ENCODE results near the gene PCDHA11.
"Not testable (repeated sequence)": the region's sequence is repeated elsewhere in the genome, so short reads cannot be mapped to it uniquely, and the experiment has no call there.

PCDHA11 gene

GRCh38 chr5:140828362-140828737 is 40.4 kb upstream of the PCDHA11 start:
- TF ChIP-seq, protein P1, sequence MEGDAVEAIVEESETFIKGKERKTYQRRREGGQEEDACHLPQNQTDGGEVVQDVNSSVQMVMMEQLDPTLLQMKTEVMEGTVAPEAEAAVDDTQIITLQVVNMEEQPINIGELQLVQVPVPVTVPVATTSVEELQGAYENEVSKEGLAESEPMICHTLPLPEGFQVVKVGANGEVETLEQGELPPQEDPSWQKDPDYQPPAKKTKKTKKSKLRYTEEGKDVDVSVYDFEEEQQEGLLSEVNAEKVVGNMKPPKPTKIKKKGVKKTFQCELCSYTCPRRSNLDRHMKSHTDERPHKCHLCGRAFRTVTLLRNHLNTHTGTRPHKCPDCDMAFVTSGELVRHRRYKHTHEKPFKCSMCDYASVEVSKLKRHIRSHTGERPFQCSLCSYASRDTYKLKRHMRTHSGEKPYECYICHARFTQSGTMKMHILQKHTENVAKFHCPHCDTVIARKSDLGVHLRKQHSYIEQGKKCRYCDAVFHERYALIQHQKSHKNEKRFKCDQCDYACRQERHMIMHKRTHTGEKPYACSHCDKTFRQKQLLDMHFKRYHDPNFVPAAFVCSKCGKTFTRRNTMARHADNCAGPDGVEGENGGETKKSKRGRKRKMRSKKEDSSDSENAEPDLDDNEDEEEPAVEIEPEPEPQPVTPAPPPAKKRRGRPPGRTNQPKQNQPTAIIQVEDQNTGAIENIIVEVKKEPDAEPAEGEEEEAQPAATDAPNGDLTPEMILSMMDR (IDR thresholded peaks at IDR 0.05; ENCODE audit: low read depth, low read length), result no peak
- no peak for TF ChIP-seq MAX (IDR thresholded peaks at IDR 0.05; ENCODE audit: low read depth, low read length)
- no peak for DNase-seq (ENCODE audit: low read depth)
- no peak overlapping the region for H3K4me3 ChIP-seq (ENCODE audit: low read depth, low read length)

DNA sequence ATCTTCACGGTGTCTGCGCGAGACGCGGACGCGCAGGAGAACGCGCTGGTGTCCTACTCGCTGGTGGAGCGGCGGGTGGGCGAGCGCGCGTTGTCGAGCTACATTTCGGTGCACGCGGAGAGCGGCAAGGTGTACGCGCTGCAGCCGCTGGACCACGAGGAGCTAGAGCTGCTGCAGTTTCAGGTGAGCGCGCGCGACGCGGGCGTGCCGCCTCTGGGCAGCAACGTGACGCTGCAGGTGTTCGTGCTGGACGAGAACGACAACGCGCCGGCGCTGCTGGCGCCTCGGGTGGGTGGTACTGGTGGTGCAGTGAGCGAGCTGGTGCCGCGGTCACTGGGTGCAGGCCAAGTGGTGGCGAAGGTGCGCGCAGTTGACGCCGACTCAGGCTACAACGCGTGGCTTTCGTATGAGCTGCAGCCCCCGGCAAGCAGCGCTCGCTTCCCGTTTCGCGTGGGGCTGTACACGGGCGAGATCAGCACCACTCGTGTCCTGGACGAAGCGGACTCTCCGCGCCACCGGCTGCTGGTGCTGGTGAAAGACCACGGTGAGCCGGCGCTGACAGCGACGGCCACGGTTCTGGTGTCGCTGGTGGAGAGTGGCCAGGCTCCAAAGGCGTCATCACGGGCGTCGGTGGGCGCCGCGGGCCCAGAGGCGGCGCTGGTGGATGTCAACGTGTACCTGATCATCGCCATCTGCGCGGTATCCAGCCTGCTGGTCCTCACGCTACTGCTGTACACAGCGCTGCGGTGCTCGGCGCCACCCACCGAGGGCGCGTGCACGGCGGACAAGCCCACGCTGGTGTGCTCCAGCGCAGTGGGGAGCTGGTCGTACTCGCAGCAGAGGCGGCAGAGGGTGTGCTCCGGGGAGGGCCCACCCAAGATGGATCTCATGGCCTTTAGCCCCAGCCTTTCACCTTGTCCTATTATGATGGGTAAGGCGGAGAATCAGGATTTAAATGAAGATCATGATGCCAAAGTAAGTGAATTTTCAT is 39.0 kb upstream of the PCDHA11 start:
- H3K4me3 ChIP-seq (ENCODE audit: low read depth, low read length); DNase-seq (ENCODE audit: low read depth): not testable (repeated sequence)

- TF ChIP-seq, protein P1 (IDR thresholded peaks at IDR 0.05; ENCODE audit: low read depth, low read length), result no peak
- no peak for TF ChIP-seq MAX (IDR thresholded peaks at IDR 0.05; ENCODE audit: low read depth, low read length)
- TF ChIP-seq POLR2A (IDR thresholded peaks at IDR 0.05; ENCODE audit: extremely low read depth, insufficient read length), result no peak
- no peak for TF ChIP-seq MYC (IDR thresholded peaks at IDR 0.05; ENCODE audit: low read depth, low read length)
Measured at GRCh38 chr5:140833993-140834392, 34.8 kb upstream of the PCDHA11 start, which contains the start of gene PCDHA7. TSS of gene PCDHA7 (plus strand) at chr5:140834269. CDS start at chr5:140834384, 115 bp downstream.

GRCh38 chr5:140834439-140835008 is 34.2 kb upstream of the PCDHA11 start:
- not testable (repeated sequence) for DNase-seq (ENCODE audit: low read depth); H3K4me3 ChIP-seq (ENCODE audit: low read depth, low read length)

More at GRCh38 chr5:140833993-140834392, 34.8 kb upstream of the PCDHA11 start, which contains the start of gene PCDHA7:
- peak; percentile 16 for DNase-seq (ENCODE audit: low read depth)
- H3K4me3 ChIP-seq (ENCODE audit: low read depth, low read length), result no peak within 1 kb of the TSS

- H3K4me3 ChIP-seq (ENCODE audit: low read depth, low read length), result no peak overlapping the region
- no peak for TF ChIP-seq MYC (IDR thresholded peaks at IDR 0.05; ENCODE audit: low read depth, low read length)
- TF ChIP-seq, protein P1 (IDR thresholded peaks at IDR 0.05; ENCODE audit: low read depth, low read length), result no peak
- TF ChIP-seq MAX (IDR thresholded peaks at IDR 0.05; ENCODE audit: low read depth, low read length), result no peak
- no peak for TF ChIP-seq POLR2A (IDR thresholded peaks at IDR 0.05; ENCODE audit: extremely low read depth, insufficient read length)
- no peak for DNase-seq (ENCODE audit: low read depth)
Measured at GRCh38 chr5:140835622-140836510, 32.9 kb upstream of the PCDHA11 start.

- peak; percentile 72 for DNase-seq (ENCODE audit: low read depth)
- H3K4me3 ChIP-seq (ENCODE audit: low read depth, low read length), result no peak within 1 kb of the TSS
- TF ChIP-seq POLR2A (IDR thresholded peaks at IDR 0.05; ENCODE audit: extremely low read depth, insufficient read length), result no peak
- TF ChIP-seq, protein P1 (IDR thresholded peaks at IDR 0.05; ENCODE audit: low read depth, low read length), result peak; percentile 78
Measured at GRCh38 chr5:140840978-140841962, 27.5 kb upstream of the PCDHA11 start, which contains the start of gene PCDHA8. TSS of gene PCDHA8 (plus strand) at chr5:140841187. CDS start at chr5:140841322, 135 bp downstream.

All from NB4 (cell line).